Measurements from ENCODE around the gene NRK. TPM values are rescaled to one million over a fixed set of nuclear protein-coding genes. Genes with fewer than 3 reads are reported as not detected.
A peak's percentile ranks its signal among the peaks of the same experiment; 100 is the strongest.

NRK gene
- total RNA-seq, 1 experiment from 2014 or later = 3.1 TPM

- Mint-ChIP-seq H3K27ac (no peak overlapping the region), H3K27me3 (ENCODE audit: low read depth) (no peaks in the 10 kb centered on the region; the same call in 1 of the 2 replicates), H3K4me3 (no peak overlapping the region), H3K9me3 (no peaks in the 10 kb centered on the region), H3K36me3 (no peaks in the 10 kb centered on the region), H3K4me1 (no peaks in the 10 kb centered on the region)
- POLR2A ChIA-PET = no interaction called here
- no peak for DNase-seq (ENCODE audit: low spot score)
- ATAC-seq = no peak
- TF ChIP-seq E2F5 (CRISPR knock-in tag; IDR thresholded peaks at IDR 0.05) (no peak), KAT7 (CRISPR knock-in tag; IDR thresholded peaks at IDR 0.05; ENCODE audit: borderline replicate concordance) (no peak), ZNF423 (CRISPR knock-in tag; IDR thresholded peaks at IDR 0.05) (no peak), ZNF232 (CRISPR knock-in tag; IDR thresholded peaks at IDR 0.05) (no peak), TP53 (CRISPR knock-in tag; IDR thresholded peaks at IDR 0.05) (no peak), NFATC4 (CRISPR knock-in tag; IDR thresholded peaks at IDR 0.05) (no peak), ZNF138 (CRISPR knock-in tag; conservative IDR thresholded peaks at IDR 0.05) (no peak), PRDM15 (CRISPR knock-in tag; IDR thresholded peaks at IDR 0.05) (no peak), ATF2 (CRISPR knock-in tag; IDR thresholded peaks at IDR 0.05; ENCODE audit: borderline replicate concordance, low read depth) (no peak)
- CTCF ChIA-PET = no interaction called here
Observed at GRCh38 chrX:105874790-105875189, 52.5 kb downstream of the NRK start.

GRCh38 chrX:105876658-105877057 is 54.3 kb downstream of the NRK start:
- H3K36me3 Mint-ChIP-seq = no peaks in the 10 kb centered on the region
- no peak overlapping the region for H3K4me3 Mint-ChIP-seq
- H3K27me3 Mint-ChIP-seq (ENCODE audit: low read depth) = no peaks in the 10 kb centered on the region; the same call in 1 of the 2 replicates
- no peaks in the 10 kb centered on the region for H3K9me3 Mint-ChIP-seq
- TF ChIP-seq ZNF671 (CRISPR knock-in tag; IDR thresholded peaks at IDR 0.05) (no peak), FOXJ3 (CRISPR knock-in tag; IDR thresholded peaks at IDR 0.05; ENCODE audit: borderline replicate concordance) (no peak), PRDM15 (CRISPR knock-in tag; IDR thresholded peaks at IDR 0.05) (no peak), ETV6 (CRISPR knock-in tag; IDR thresholded peaks at IDR 0.05) (no peak), ZNF138 (CRISPR knock-in tag; conservative IDR thresholded peaks at IDR 0.05) (no peak), EMX1 (CRISPR knock-in tag; IDR thresholded peaks at IDR 0.05) (no peak)
- ChIA-PET POLR2A (no interaction called here), CTCF (interaction anchor here (0.7 to 2.0 kb wide), 6 partner anchors 11 to 539 kb away, joined by 3 to 8 read pairs (median 4); no protein-coding TSS in a partner anchor)
- H3K4me1 Mint-ChIP-seq = no peaks in the 10 kb centered on the region
- ATAC-seq (peak; percentile 38; the same call in 1 of the 2 replicates), DNase-seq (ENCODE audit: low spot score) (no peak)
- H3K27ac Mint-ChIP-seq = no peak overlapping the region

GRCh38 chrX:105880491-105880890 is 58.2 kb downstream of the NRK start:
- Mint-ChIP-seq H3K4me1 (no peaks in the 10 kb centered on the region), H3K9me3 (no peaks in the 10 kb centered on the region), H3K27ac (no peak overlapping the region), H3K27me3 (ENCODE audit: low read depth) (no peaks in the 10 kb centered on the region), H3K36me3 (no peaks in the 10 kb centered on the region), H3K4me3 (no peak overlapping the region)
- no peak for DNase-seq (ENCODE audit: low spot score)
- ChIA-PET CTCF (no interaction called here), POLR2A (interaction anchor here (0.6 kb wide), 1 partner anchor 482 kb away, joined by 3 read pairs; no protein-coding TSS in a partner anchor)
- ATAC-seq = no peak
- TF ChIP-seq TEAD4 (CRISPR knock-in tag; IDR thresholded peaks at IDR 0.05) (no peak), ZNF416 (CRISPR knock-in tag; IDR thresholded peaks at IDR 0.05) (no peak), CDX4 (CRISPR knock-in tag; IDR thresholded peaks at IDR 0.05; ENCODE audit: borderline replicate concordance) (no peak), ZBTB21 (CRISPR knock-in tag; IDR thresholded peaks at IDR 0.05; ENCODE audit: borderline replicate concordance) (no peak), NR3C1 (CRISPR knock-in tag; conservative IDR thresholded peaks at IDR 0.05; ENCODE audit: low read depth) (no peak), OVOL2 (CRISPR knock-in tag; IDR thresholded peaks at IDR 0.05; ENCODE audit: borderline replicate concordance) (no peak), PREB (CRISPR knock-in tag; IDR thresholded peaks at IDR 0.05; ENCODE audit: borderline replicate concordance) (no peak), CREM (CRISPR knock-in tag; IDR thresholded peaks at IDR 0.05) (no peak)

Measured in WTC11 (cell line).